Right atrium auricular region (tissue), 2 donors: ENCODE measurements around the gene MBOAT7. TPM values are rescaled to one million over a fixed set of nuclear protein-coding genes. Genes with fewer than 3 reads are reported as not detected.
A peak's percentile ranks its signal among the peaks of the same experiment; 100 is the strongest.
"Not testable (repeated sequence)": the region's sequence is repeated elsewhere in the genome, so short reads cannot be mapped to it uniquely, and the experiment has no call there.

Experiments
- DNase-seq: peaks from one replicate; pipeline ENCODE4 v3.0.0-alpha.2; 2019; ENCODE audit warnings: low spot score
- H3K27ac ChIP-seq, 2 donors: fragments of 200-600 bp; sonication (generic); 1 replicate in 1 of 2; 2 replicates in 1 of 2; pipeline ENCODE4 v1.5.1; 2016 to 2019
- H3K27me3 ChIP-seq, 2 donors: fragments of 200-600 bp; sonication (generic); one replicate each; pipeline versions ENCODE4 v1.5.1 to v1.6.0; 2017 to 2019
- H3K36me3 ChIP-seq: fragments of 200-600 bp; sonication (generic); one replicate; pipeline ENCODE4 v1.5.1; 2016
- H3K4me1 ChIP-seq, 2 donors: fragments of 200-600 bp; sonication (generic); one replicate each; pipeline versions ENCODE4 v1.5.1 to v1.6.0; 2017 to 2019
- H3K4me3 ChIP-seq, 2 donors: fragments of 200-600 bp; sonication (generic); 1 replicate in 1 of 2; 2 replicates in 1 of 2; pipeline ENCODE4 v1.5.1; 2017 to 2019; ENCODE audit warnings: mild to moderate bottlenecking in 1 of 2, moderate library complexity in 1 of 2
- H3K9me3 ChIP-seq, 2 donors: fragments of 200-600 bp; sonication (generic); one replicate each; pipeline ENCODE4 v1.5.1; 2019
- total RNA-seq, 2 donors: library from RNA; depleted of rRNA; stranded (reverse); fragments of >200 nt; gene quantifications; one replicate each; pipeline ENCODE4 v1.1.0, GENCODE V29; 2016
- TF ChIP-seq, protein P1 (sequence below), 2 donors: fragments of 200-600 bp; sonication (generic); IDR thresholded peaks; one replicate each; pipeline ENCODE4 v1.5.1; 2019; ENCODE audit warnings: antibody characterized with exemption in 2 of 2

The MBOAT7 gene
- total RNA-seq, 2 donors from 2014 or later, result 27.0 to 37.0 TPM

GRCh38 chr19:54172471-54173358 lies 16.7 kb downstream of the MBOAT7 start, which contains the start of gene TMC4:
TMC4 (minus strand) TSS chr19:54173160; CDS start chr19:54173117, 43 bp downstream.
- Histone ChIP-seq H3K9me3 (no peaks in the 10 kb centered on the region), H3K36me3 (no peaks in the 10 kb centered on the region), H3K4me1 (peaks cover 0 to 13% of the 10 kb centered on the region in 2 donors), H3K4me3 (peak within 1 kb of the TSS in 1 of 2 donors; percentile 23), H3K27me3 (peaks cover 0 to 3% of the 10 kb centered on the region in 2 donors), H3K27ac (peak within 1 kb of the TSS; percentile 32 to 35)
- no peak for DNase-seq
- TF ChIP-seq, protein P1, sequence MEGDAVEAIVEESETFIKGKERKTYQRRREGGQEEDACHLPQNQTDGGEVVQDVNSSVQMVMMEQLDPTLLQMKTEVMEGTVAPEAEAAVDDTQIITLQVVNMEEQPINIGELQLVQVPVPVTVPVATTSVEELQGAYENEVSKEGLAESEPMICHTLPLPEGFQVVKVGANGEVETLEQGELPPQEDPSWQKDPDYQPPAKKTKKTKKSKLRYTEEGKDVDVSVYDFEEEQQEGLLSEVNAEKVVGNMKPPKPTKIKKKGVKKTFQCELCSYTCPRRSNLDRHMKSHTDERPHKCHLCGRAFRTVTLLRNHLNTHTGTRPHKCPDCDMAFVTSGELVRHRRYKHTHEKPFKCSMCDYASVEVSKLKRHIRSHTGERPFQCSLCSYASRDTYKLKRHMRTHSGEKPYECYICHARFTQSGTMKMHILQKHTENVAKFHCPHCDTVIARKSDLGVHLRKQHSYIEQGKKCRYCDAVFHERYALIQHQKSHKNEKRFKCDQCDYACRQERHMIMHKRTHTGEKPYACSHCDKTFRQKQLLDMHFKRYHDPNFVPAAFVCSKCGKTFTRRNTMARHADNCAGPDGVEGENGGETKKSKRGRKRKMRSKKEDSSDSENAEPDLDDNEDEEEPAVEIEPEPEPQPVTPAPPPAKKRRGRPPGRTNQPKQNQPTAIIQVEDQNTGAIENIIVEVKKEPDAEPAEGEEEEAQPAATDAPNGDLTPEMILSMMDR (IDR thresholded peaks at IDR 0.05), result no peak

DNA sequence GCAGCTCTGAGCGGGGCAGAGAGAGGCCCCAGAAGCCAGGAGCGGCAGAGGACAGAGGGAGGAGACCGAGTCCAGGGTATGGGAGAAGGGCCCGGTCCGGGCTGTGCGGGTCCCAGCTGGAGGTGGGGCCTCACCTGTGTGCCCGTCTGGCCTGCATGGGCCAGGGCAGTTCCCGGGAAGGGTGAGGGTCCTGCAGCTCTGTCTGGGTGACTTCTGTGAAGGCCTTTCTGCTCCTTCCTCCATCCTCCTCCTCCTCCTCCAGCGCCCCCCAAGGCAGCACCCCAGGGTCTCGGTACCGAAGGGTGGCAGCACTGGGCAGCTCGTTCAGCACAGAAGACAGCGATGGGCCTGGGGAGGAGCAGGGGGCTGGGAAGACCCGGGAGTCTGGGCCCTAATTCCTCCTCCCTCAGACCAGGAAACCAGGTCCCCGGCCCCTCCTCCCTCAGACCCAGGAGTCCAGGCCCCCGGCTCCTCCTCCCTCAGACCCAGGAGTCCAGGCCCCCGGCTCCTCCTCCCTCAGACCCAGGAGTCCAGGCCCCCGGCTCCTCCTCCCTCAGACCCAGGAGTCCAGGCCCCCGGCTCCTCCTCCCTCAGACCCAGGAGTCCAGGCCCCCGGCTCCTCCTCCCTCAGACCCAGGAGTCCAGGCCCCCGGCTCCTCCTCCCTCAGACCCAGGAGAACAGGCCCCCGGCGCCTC lies 17.5 kb downstream of the MBOAT7 start:
- not testable (repeated sequence) for H3K4me3 ChIP-seq, H3K27me3 ChIP-seq, H3K36me3 ChIP-seq, H3K27ac ChIP-seq, H3K9me3 ChIP-seq, DNase-seq
- H3K4me1 ChIP-seq, result peaks cover 0 to 13% of the 10 kb centered on the region in 2 donors

DNA sequence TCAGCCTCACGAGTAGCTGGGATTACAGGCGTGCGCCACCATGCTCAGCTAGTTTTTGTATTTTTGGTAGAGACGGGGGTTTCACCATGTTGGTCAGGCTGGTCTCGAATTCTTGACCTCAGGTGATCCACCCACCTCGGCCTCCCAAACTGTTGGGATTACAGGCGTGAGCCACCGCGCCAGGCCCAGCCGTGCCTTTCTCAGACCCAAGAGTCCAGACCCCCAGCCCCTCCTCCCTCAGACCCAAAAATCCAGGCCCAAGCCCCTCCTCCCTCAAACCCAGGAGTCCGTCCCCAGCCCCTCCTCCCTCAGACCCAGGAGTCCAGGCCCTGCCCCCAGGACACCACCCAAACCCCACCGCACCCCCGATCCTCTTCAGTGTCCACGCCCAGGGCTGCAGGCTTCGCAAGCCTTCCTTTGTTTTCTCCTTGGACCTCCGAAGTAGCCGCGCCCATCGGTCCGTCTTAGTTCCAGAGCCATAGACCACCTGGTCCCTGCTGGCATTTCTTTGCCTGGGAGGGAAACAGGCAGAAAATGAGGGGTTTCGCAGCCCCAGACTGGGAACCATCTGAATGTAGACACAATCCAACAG lies 20.1 kb downstream of the MBOAT7 start:
- H3K4me3 ChIP-seq, result no peak overlapping the region
- no peaks in the 10 kb centered on the region for H3K36me3 ChIP-seq
- H3K27me3 ChIP-seq, result peaks cover 0 to 3% of the 10 kb centered on the region in 2 donors
- TF ChIP-seq, protein P1 (IDR thresholded peaks at IDR 0.05), result no peak
- H3K27ac ChIP-seq, result no peak overlapping the region
- DNase-seq, result no peak
- H3K9me3 ChIP-seq, result no peaks in the 10 kb centered on the region
- H3K4me1 ChIP-seq, result peaks cover 0 to 20% of the 10 kb centered on the region in 2 donors

GRCh38 chr19:54168174-54168917 lies 21.0 kb downstream of the MBOAT7 start:
- H3K4me1 ChIP-seq, result peaks cover 0 to 22% of the 10 kb centered on the region in 2 donors
- no peaks in the 10 kb centered on the region for H3K36me3 ChIP-seq
- peaks cover 0 to 3% of the 10 kb centered on the region in 2 donors for H3K27me3 ChIP-seq
- H3K27ac ChIP-seq, result no peak overlapping the region
- H3K4me3 ChIP-seq, result no peak overlapping the region
- TF ChIP-seq, protein P1 (IDR thresholded peaks at IDR 0.05), result peak; percentile 75 to 82
- no peaks in the 10 kb centered on the region for H3K9me3 ChIP-seq
- DNase-seq, result peak; percentile 90

DNA sequence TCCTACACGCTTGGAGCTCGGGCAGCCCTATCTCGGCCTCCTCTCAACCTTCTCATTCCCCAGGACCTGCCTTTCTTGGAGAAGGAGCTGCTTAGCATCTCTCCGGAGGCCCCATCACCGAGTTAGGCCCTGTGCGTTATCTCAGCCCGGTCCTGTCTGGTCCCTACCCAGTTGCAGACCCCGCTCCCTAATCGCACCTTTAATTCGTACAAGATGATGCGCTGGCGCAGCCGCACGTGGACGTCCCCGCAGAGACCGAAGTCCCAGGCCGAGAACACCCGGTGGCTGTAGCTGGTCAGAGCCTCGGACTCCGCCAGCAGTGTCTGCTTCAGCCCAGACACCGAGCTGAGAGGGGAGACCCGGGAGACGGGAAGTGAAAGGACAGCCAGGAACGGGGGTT lies 24.2 kb downstream of the MBOAT7 start:
- TF ChIP-seq, protein P1 (IDR thresholded peaks at IDR 0.05), result no peak
- H3K27ac ChIP-seq, result no peak overlapping the region
- no peak for DNase-seq
- H3K36me3 ChIP-seq, result no peaks in the 10 kb centered on the region
- H3K9me3 ChIP-seq, result no peaks in the 10 kb centered on the region
- no peak overlapping the region for H3K4me3 ChIP-seq
- peaks cover 0 to 42% of the 10 kb centered on the region in 2 donors for H3K4me1 ChIP-seq
- no peaks in the 10 kb centered on the region for H3K27me3 ChIP-seq
